ENCODE results near the gene DSTN.

Gene DSTN

DNA sequence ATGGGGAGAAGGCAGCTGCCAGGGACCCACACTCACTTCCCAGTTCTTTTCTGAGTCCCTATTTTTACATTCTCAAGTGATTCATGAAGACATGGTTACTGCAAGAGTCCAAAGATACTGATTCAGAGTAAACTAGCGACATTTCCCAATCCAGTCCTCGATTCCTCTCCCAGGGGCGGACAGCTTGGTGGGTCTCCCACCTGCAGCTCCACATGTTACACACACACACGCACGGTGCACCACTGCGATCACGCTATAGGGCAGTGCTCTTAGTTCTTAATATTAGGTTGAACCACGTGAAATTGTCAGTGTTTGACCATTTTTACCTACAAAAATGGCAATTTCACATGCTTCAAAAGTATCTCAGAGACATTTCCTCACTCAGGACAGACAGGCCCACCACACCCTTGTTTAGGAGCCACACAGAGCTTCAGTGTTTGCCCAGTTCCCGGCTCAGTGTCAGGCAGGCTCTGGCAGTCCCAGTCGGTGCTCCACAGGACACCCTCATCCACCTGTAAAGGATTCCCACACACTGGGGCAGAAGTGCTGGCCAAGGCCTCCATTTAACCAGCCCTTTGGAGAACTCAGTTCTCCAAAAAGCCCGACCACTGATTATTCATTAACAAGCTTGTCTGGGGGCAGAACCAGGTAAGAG, 60.4 kb downstream of the DSTN start:
- H3K9me2 ChIP-seq (replicated peaks; ENCODE audit: low read depth, low read length) = no peaks in the 10 kb centered on the region
- no peak overlapping the region for H2AFZ ChIP-seq (ENCODE audit: low read length)
- no peaks in the 10 kb centered on the region for H3K79me2 ChIP-seq (ENCODE audit: insufficient read depth, low read length)
- H3K36me3 ChIP-seq (ENCODE audit: insufficient read depth, low read length) = peaks cover 86% of the 10 kb centered on the region; the same call in 1 of the 2 replicates
- H3K4me3 ChIP-seq (ENCODE audit: low read length, poor library complexity, severe bottlenecking) = no peak overlapping the region
- H3K4me2 ChIP-seq (ENCODE audit: low read depth, low read length, poor library complexity, severe bottlenecking) = no peak overlapping the region
- no peaks in the 10 kb centered on the region for H3K4me1 ChIP-seq (ENCODE audit: insufficient read depth, low read length, poor library complexity, severe bottlenecking)
- H3K27me3 ChIP-seq (ENCODE audit: insufficient read depth, low read length, poor library complexity, severe bottlenecking) = no peaks in the 10 kb centered on the region
- H3F3A ChIP-seq (ENCODE audit: low read depth) = no peaks in the 10 kb centered on the region
- TF ChIP-seq EZH2phosphoT487 (IDR thresholded peaks at IDR 0.05; ENCODE audit: borderline replicate concordance) = no peak
- TF ChIP-seq, protein P1, sequence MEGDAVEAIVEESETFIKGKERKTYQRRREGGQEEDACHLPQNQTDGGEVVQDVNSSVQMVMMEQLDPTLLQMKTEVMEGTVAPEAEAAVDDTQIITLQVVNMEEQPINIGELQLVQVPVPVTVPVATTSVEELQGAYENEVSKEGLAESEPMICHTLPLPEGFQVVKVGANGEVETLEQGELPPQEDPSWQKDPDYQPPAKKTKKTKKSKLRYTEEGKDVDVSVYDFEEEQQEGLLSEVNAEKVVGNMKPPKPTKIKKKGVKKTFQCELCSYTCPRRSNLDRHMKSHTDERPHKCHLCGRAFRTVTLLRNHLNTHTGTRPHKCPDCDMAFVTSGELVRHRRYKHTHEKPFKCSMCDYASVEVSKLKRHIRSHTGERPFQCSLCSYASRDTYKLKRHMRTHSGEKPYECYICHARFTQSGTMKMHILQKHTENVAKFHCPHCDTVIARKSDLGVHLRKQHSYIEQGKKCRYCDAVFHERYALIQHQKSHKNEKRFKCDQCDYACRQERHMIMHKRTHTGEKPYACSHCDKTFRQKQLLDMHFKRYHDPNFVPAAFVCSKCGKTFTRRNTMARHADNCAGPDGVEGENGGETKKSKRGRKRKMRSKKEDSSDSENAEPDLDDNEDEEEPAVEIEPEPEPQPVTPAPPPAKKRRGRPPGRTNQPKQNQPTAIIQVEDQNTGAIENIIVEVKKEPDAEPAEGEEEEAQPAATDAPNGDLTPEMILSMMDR (conservative IDR thresholded peaks at IDR 0.05; ENCODE audit: low read length) = no peak
- no peaks in the 10 kb centered on the region for H3K9me3 ChIP-seq (ENCODE audit: insufficient read depth, low read depth, low read length)
- no peak overlapping the region for H3K9ac ChIP-seq (ENCODE audit: low read depth, low read length, poor library complexity, severe bottlenecking)
- H4K20me1 ChIP-seq (ENCODE audit: insufficient read depth, low read length, poor library complexity, severe bottlenecking) = no peaks in the 10 kb centered on the region

GRCh38 chr20:17630806-17631195, 60.9 kb downstream of the DSTN start:
- peaks cover 88% of the 10 kb centered on the region; the same call in 1 of the 2 replicates for H3K36me3 ChIP-seq (ENCODE audit: insufficient read depth, low read length)
- H3K9ac ChIP-seq (ENCODE audit: low read depth, low read length, poor library complexity, severe bottlenecking) = no peak overlapping the region
- no peak overlapping the region for H3K4me2 ChIP-seq (ENCODE audit: low read depth, low read length, poor library complexity, severe bottlenecking)
- H3K9me3 ChIP-seq (ENCODE audit: insufficient read depth, low read depth, low read length) = no peaks in the 10 kb centered on the region
- no peaks in the 10 kb centered on the region for H3K27me3 ChIP-seq (ENCODE audit: insufficient read depth, low read length, poor library complexity, severe bottlenecking)
- H3K4me3 ChIP-seq (ENCODE audit: low read length, poor library complexity, severe bottlenecking) = no peak overlapping the region
- H4K20me1 ChIP-seq (ENCODE audit: insufficient read depth, low read length, poor library complexity, severe bottlenecking) = no peaks in the 10 kb centered on the region
- H3K4me1 ChIP-seq (ENCODE audit: insufficient read depth, low read length, poor library complexity, severe bottlenecking) = no peaks in the 10 kb centered on the region
- no peak for TF ChIP-seq EZH2phosphoT487 (IDR thresholded peaks at IDR 0.05; ENCODE audit: borderline replicate concordance)
- TF ChIP-seq, protein P1 (conservative IDR thresholded peaks at IDR 0.05; ENCODE audit: low read length) = no peak
- no peak overlapping the region for H2AFZ ChIP-seq (ENCODE audit: low read length)
- no peaks in the 10 kb centered on the region for H3K9me2 ChIP-seq (replicated peaks; ENCODE audit: low read depth, low read length)
- H3F3A ChIP-seq (ENCODE audit: low read depth) = no peaks in the 10 kb centered on the region
- H3K79me2 ChIP-seq (ENCODE audit: insufficient read depth, low read length) = no peaks in the 10 kb centered on the region

DNA sequence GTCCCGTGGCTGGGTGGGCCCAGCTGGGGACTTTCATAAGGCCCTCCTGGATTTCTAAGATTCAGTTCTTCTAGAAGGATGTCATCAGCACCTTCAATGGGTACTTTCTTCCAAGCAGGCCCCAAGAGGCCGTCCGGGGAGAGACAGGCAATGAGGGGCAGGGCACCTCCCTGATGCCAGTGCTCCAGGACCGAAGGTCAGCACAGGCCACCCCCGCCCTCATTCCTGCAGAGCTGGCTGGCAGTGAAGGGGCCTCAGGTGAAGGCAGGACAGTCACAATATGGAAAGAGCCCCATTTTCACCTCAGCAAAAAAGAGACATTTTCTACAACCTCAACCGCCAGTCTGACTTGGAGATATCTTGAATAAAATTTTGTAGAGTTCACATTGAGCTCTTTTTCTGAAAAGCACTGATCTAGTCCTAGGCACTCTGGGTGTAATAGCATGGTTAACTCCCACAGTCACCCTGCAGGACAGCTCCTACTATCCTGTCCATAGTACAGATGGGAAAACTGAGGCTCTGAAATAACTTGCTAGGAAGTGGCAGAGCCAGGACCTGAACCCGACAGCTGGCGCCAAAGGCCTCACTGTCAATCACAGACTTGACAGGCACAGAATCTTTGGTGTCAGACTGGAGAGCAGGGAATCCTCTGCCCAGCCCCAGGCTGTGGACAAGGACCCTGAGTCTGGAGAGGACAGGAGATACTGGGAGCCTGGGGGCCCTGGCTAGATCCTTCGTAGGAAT, 61.9 kb downstream of the DSTN start:
- no peaks in the 10 kb centered on the region for H3K9me2 ChIP-seq (replicated peaks; ENCODE audit: low read depth, low read length)
- H3K79me2 ChIP-seq (ENCODE audit: insufficient read depth, low read length) = no peaks in the 10 kb centered on the region
- H4K20me1 ChIP-seq (ENCODE audit: insufficient read depth, low read length, poor library complexity, severe bottlenecking) = no peaks in the 10 kb centered on the region
- H3K4me1 ChIP-seq (ENCODE audit: insufficient read depth, low read length, poor library complexity, severe bottlenecking) = no peaks in the 10 kb centered on the region
- H3K4me3 ChIP-seq (ENCODE audit: low read length, poor library complexity, severe bottlenecking) = no peak overlapping the region
- no peak for TF ChIP-seq EZH2phosphoT487 (IDR thresholded peaks at IDR 0.05; ENCODE audit: borderline replicate concordance)
- TF ChIP-seq, protein P1 (conservative IDR thresholded peaks at IDR 0.05; ENCODE audit: low read length) = no peak
- no peaks in the 10 kb centered on the region for H3F3A ChIP-seq (ENCODE audit: low read depth)
- H3K27me3 ChIP-seq (ENCODE audit: insufficient read depth, low read length, poor library complexity, severe bottlenecking) = no peaks in the 10 kb centered on the region
- no peaks in the 10 kb centered on the region for H3K9me3 ChIP-seq (ENCODE audit: insufficient read depth, low read depth, low read length)
- no peak overlapping the region for H3K4me2 ChIP-seq (ENCODE audit: low read depth, low read length, poor library complexity, severe bottlenecking)
- H2AFZ ChIP-seq (ENCODE audit: low read length) = no peak overlapping the region
- H3K9ac ChIP-seq (ENCODE audit: low read depth, low read length, poor library complexity, severe bottlenecking) = no peak overlapping the region
- peaks cover 84% of the 10 kb centered on the region; the same call in 1 of the 2 replicates for H3K36me3 ChIP-seq (ENCODE audit: insufficient read depth, low read length)

Measured in Loucy (cell line).